ENCODE results near the gene POLDIP2. TPM values are rescaled to one million over a fixed set of nuclear protein-coding genes. Genes with fewer than 3 reads are reported as not detected.

Gene POLDIP2
- total RNA-seq, 3 donors from 2014 or later (not counting 1 experiment from before 2014, with no cell fraction given) = 30.8 to 37.0 (median 33.7) TPM

- no peak for ATAC-seq
- intact Hi-C loops (cut with micrococcal nuclease) = no loop called here
Observed at GRCh38 chr17:28372945-28373274, 15.6 kb upstream of the POLDIP2 start.

GRCh38 chr17:28372203-28372944, 15.0 kb upstream of the POLDIP2 start:
- Mint-ChIP-seq H3K36me3 (no peaks in the 10 kb centered on the region), H3K27ac (peak overlapping the region; percentile 85 to 93), H3K27me3 (ENCODE audit: low read depth in 2 of 2) (no peaks in the 10 kb centered on the region), H3K4me1 (peaks cover 10 to 23% of the 10 kb centered on the region in 2 donors), H3K9me3 (no peaks in the 10 kb centered on the region), H3K4me3 (peak overlapping the region; percentile 81)
- 8% methylated on average over 51 of the region's 53 CpGs for WGBS (ENCODE audit: insufficient coverage)
- DNase-seq (peak in 1 of 2 donors; percentile 46), ATAC-seq (peak in 1 of 3 donors; percentile 2)
- no peaks in the 10 kb centered on the region for H3K9me3 ChIP-seq (ENCODE audit: control insufficient read depth, insufficient read depth, low read length)
- peak overlapping the region; percentile 13 for H3K4me3 ChIP-seq (ENCODE audit: low read length)
- no peaks in the 10 kb centered on the region for H3K27me3 ChIP-seq (ENCODE audit: control insufficient read depth, insufficient read depth, low read length)
- intact Hi-C loops (cut with micrococcal nuclease) = no loop called here
- peaks cover 23% of the 10 kb centered on the region for H3K4me1 ChIP-seq (ENCODE audit: control insufficient read depth, insufficient read depth, low read length)
- no peak overlapping the region for H3K27ac ChIP-seq (ENCODE audit: low read length)
- no peak for TF ChIP-seq CTCF (IDR thresholded peaks at IDR 0.05)
- no peaks in the 10 kb centered on the region for H3K36me3 ChIP-seq (ENCODE audit: control insufficient read depth, insufficient read depth, low read length)

More at GRCh38 chr17:28372945-28373274, 15.6 kb upstream of the POLDIP2 start:
- TF ChIP-seq CTCF (IDR thresholded peaks at IDR 0.05) = no peak
- H3K27ac Mint-ChIP-seq = peak overlapping the region in 1 of 2 donors; percentile 93
- H3K36me3 Mint-ChIP-seq = no peaks in the 10 kb centered on the region
- DNase-seq = no peak
- H3K9me3 Mint-ChIP-seq = no peaks in the 10 kb centered on the region
- 100% methylated on average over 1 of the region's 6 CpGs for WGBS (ENCODE audit: insufficient coverage)
- peaks cover 10 to 23% of the 10 kb centered on the region in 2 donors for H3K4me1 Mint-ChIP-seq
- H3K27me3 ChIP-seq (ENCODE audit: control insufficient read depth, insufficient read depth, low read length) = no peaks in the 10 kb centered on the region
- no peaks in the 10 kb centered on the region for H3K27me3 Mint-ChIP-seq (ENCODE audit: low read depth in 2 of 2)
- H3K4me3 ChIP-seq (ENCODE audit: low read length) = no peak overlapping the region
- peaks cover 23% of the 10 kb centered on the region for H3K4me1 ChIP-seq (ENCODE audit: control insufficient read depth, insufficient read depth, low read length)
- peak overlapping the region; percentile 81 for H3K4me3 Mint-ChIP-seq
- no peak overlapping the region for H3K27ac ChIP-seq (ENCODE audit: low read length)
- no peaks in the 10 kb centered on the region for H3K9me3 ChIP-seq (ENCODE audit: control insufficient read depth, insufficient read depth, low read length)
- no peaks in the 10 kb centered on the region for H3K36me3 ChIP-seq (ENCODE audit: control insufficient read depth, insufficient read depth, low read length)

GRCh38 chr17:28371245-28372202, 14.2 kb upstream of the POLDIP2 start, which contains the start of gene SARM1:
Gene SARM1, plus strand, starts transcription at chr17:28371694. Its CDS starts 339 bp downstream, at chr17:28372033.
- H3K27me3 ChIP-seq (ENCODE audit: control insufficient read depth, insufficient read depth, low read length) = no peaks in the 10 kb centered on the region
- TF ChIP-seq CTCF (IDR thresholded peaks at IDR 0.05) = no peak
- Mint-ChIP-seq H3K36me3 (no peaks in the 10 kb centered on the region), H3K27me3 (ENCODE audit: low read depth in 2 of 2) (no peaks in the 10 kb centered on the region), H3K4me3 (peak within 1 kb of the TSS; percentile 95), H3K4me1 (peaks cover 10 to 23% of the 10 kb centered on the region in 2 donors), H3K27ac (peak within 1 kb of the TSS; percentile 85 to 93), H3K9me3 (no peaks in the 10 kb centered on the region)
- H3K27ac ChIP-seq (ENCODE audit: low read length) = peak within 1 kb of the TSS; percentile 87
- intact Hi-C loops (cut with micrococcal nuclease) = no loop called here
- DNase-seq = peak; percentile 67 to 88
- peak within 1 kb of the TSS; percentile 84 for H3K4me3 ChIP-seq (ENCODE audit: low read length)
- no peaks in the 10 kb centered on the region for H3K36me3 ChIP-seq (ENCODE audit: control insufficient read depth, insufficient read depth, low read length)
- WGBS (ENCODE audit: insufficient coverage) = under 1% methylated on average over 70 of the region's 80 CpGs
- peak; percentile 84 to 90 (median 85) for ATAC-seq
- peaks cover 23% of the 10 kb centered on the region for H3K4me1 ChIP-seq (ENCODE audit: control insufficient read depth, insufficient read depth, low read length)
- H3K9me3 ChIP-seq (ENCODE audit: control insufficient read depth, insufficient read depth, low read length) = no peaks in the 10 kb centered on the region

Data from natural killer cell (primary cell).